Neuron (in vitro differentiated cells): ENCODE data around the gene EDAR.

ENCODE experiments used
- H2AFZ ChIP-seq: one replicate; pipeline ENCODE4 v1.6.1; 2013; ENCODE audit warnings: low read depth, mild to moderate bottlenecking, inconsistent platforms, low read length, moderate library complexity
- H3K27me3 ChIP-seq: one replicate; pipeline ENCODE4 v1.6.1; 2013; ENCODE audit warnings: low read length; ENCODE audit not compliant: insufficient read depth
- H3K36me3 ChIP-seq: one replicate; pipeline ENCODE4 v1.6.1; 2013; ENCODE audit warnings: low read length; ENCODE audit not compliant: insufficient read depth
- H3K4me1 ChIP-seq: one replicate; pipeline ENCODE4 v1.6.1; 2013; ENCODE audit warnings: low read length; ENCODE audit not compliant: insufficient read depth
- H3K4me3 ChIP-seq: 2 replicates; pipeline ENCODE4 v1.5.1; 2013; ENCODE audit warnings: mild to moderate bottlenecking, low read length, moderate library complexity
- H3K9me3 ChIP-seq: one replicate; pipeline ENCODE4 v1.6.1; 2013; ENCODE audit warnings: low read length

Gene EDAR

DNA sequence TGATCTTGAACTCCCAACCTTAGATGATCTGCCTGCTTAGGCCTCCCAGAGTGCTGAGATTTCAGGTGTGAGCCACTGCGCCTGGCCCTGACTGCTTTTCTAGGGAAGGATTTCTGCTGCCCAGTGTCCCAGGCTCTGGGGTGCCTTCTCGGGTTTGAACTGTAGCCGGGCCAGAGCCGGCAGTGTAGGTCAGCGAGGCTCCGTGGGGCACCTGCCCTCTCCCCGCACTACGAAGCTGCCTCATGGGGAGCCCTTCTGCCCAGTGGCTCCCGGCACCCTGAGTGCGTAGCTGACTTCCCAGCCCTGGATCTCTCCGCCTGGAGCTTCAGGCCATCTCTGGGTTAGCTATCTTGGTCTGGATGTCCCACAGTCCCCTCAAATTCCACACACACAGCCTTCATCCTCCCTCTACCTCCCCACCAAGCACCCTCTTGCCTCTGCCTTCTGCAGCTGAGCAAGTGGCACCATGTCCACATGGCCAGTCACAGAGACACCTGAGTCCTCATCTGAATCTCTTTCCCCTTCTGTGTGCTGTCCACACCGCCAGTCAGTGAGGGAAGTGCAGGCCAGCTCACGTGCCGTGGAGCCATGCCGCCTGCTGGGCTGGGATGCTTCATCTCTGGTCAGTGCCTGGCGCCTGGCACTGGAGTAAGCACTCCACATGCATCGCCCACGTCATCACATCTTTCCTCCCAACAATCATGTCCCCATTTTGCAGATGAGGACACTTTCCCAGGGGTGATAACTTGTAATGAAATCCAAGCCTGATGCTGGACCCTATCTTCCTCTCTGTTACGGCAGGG, 69.2 kb downstream of the EDAR start:
- Histone ChIP-seq H3K4me1 (peaks cover 16% of the 10 kb centered on the region), H3K4me3 (no peak overlapping the region), H3K36me3 (no peaks in the 10 kb centered on the region), H3K9me3 (no peaks in the 10 kb centered on the region), H2AFZ (no peak overlapping the region), H3K27me3 (peaks cover 14% of the 10 kb centered on the region)

DNA sequence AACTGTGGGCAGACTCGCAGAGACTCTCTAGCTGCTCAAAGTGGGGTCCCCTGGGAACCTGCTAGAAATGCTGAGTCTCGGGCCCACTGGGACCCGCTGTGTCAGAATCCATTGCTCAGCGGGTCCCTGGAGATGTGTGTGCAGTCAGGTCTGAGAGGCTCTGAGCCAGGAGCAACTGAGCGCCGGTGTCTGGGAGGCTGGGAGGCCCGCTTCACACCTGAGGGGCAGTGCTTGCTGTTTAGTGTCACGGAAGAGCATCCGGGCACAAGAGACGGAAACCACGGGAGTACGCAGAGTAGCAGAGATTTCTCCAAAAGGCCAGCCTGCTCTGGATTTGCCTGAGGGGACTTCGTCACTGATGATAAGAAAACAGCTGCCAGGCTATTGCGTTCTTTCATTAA, 70.1 kb downstream of the EDAR start:
- Histone ChIP-seq H3K36me3 (no peaks in the 10 kb centered on the region), H3K27me3 (peaks cover 14% of the 10 kb centered on the region), H3K9me3 (no peaks in the 10 kb centered on the region), H2AFZ (no peak overlapping the region), H3K4me1 (peaks cover 16% of the 10 kb centered on the region), H3K4me3 (no peak overlapping the region)

GRCh38 chr2:108918156-108918874, 70.7 kb downstream of the EDAR start:
- Histone ChIP-seq H3K27me3 (peaks cover 14% of the 10 kb centered on the region), H3K36me3 (no peaks in the 10 kb centered on the region), H3K4me1 (peaks cover 16% of the 10 kb centered on the region), H3K4me3 (no peak overlapping the region), H2AFZ (no peak overlapping the region), H3K9me3 (no peaks in the 10 kb centered on the region)

DNA sequence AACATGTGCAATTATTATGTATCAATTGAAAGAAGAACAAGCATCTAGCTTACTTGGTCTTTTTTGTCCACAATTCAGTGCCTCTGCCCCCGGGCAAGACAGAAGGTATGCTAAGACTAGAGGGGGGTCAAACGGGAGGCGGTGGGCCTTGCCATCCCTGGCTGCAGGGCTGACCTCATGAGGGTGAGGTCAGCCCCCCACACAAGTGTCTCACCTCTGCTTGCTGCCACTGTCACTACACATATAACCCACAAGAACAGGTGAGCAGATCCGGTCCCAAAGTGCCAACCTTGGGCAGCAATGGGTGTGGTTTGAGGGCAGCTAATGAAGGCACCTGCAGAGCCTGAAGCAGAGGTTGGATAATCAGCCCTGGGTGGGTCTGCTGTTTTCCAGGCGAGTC, 71.5 kb downstream of the EDAR start:
- Histone ChIP-seq H3K4me3 (no peak overlapping the region), H3K36me3 (no peaks in the 10 kb centered on the region), H3K9me3 (no peaks in the 10 kb centered on the region)

DNA sequence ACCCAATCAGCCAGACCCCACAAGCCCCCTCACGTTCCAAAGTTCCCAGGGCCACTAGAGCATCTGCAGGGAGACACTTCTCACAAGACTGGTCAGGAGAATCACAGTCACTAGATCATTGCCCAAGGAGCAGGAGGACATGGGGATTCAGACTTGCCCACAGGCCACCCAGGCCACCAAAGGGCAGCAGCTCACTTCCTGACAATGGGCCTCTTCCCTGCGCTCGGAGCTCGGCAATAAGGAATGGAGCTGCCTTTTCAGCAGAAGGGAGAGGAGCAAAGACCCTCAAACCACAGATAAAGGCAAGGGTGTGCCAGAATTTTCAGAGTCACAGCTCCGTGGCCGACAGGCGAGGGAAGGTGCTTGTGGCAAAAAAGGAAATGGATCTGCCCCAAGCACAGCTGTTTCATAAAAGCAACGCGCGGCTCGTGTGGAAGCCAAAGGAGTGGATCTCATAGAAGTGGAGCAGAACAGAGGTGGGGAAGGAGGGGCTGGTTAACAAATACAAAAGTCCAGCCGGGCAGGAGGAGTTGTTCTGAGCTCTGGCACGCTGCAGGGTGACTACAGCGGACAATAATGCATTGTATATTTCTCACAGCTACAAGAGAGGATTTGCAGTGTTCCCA, 72.1 kb downstream of the EDAR start:
- no peaks in the 10 kb centered on the region for H3K9me3 ChIP-seq
- H2AFZ ChIP-seq: no peak overlapping the region
- peaks cover 4% of the 10 kb centered on the region for H3K27me3 ChIP-seq
- no peak overlapping the region for H3K4me3 ChIP-seq
- H3K4me1 ChIP-seq: peaks cover 16% of the 10 kb centered on the region
- no peaks in the 10 kb centered on the region for H3K36me3 ChIP-seq

More for the DNA sequence above, 71.5 kb downstream of the EDAR start:
- Histone ChIP-seq H2AFZ (no peak overlapping the region), H3K27me3 (peaks cover 9% of the 10 kb centered on the region), H3K4me1 (peaks cover 16% of the 10 kb centered on the region)

DNA sequence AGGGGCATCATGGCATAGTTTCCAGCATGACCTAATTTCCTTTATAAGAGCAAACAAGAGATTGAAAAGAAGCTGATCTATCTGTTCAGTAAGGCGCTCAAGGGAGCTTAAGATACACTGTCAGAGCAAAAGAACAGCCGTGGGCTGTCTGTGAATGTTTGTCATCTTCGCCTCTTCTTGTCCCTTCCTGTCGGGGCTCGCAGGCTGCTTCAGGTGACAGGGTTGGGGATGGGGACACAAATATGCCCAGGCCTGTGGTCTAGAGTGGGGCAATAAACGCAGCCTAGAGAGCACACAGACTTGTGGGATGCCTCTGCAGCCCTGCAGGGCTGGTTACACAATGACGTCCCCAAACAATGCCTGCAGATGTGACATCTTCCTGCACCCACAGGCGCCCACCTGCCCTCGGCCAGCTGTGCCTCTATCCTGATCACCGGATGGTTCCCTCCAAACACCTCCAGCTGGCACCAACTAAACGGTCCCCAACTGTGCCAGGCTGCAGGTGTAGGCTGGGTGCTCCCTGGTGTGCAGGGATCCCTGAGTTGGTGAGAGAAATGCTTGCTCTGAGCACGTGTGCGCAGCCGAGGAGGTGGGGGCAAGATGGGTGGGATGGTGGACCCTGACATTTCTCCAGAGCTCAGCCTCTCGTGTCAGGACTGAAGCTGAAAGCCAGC, 72.8 kb downstream of the EDAR start:
- no peaks in the 10 kb centered on the region for H3K9me3 ChIP-seq
- no peaks in the 10 kb centered on the region for H3K36me3 ChIP-seq
- H3K4me3 ChIP-seq: no peak overlapping the region
- H2AFZ ChIP-seq: no peak overlapping the region
- H3K27me3 ChIP-seq: peaks cover 2% of the 10 kb centered on the region
- peaks cover 16% of the 10 kb centered on the region for H3K4me1 ChIP-seq

- Histone ChIP-seq H3K4me3 (no peak overlapping the region), H2AFZ (no peak overlapping the region), H3K27me3 (no peaks in the 10 kb centered on the region), H3K9me3 (no peaks in the 10 kb centered on the region), H3K36me3 (no peaks in the 10 kb centered on the region), H3K4me1 (peaks cover 12% of the 10 kb centered on the region)
These were observed 76.5 kb downstream of the EDAR start for GRCh38 chr2:108912629-108912902.

- Histone ChIP-seq H3K4me3 (no peak overlapping the region), H3K9me3 (no peaks in the 10 kb centered on the region), H3K4me1 (peaks cover 8% of the 10 kb centered on the region), H3K27me3 (no peaks in the 10 kb centered on the region), H3K36me3 (no peaks in the 10 kb centered on the region), H2AFZ (no peak overlapping the region)
These were observed 77.0 kb downstream of the EDAR start for GRCh38 chr2:108911807-108912628.

DNA sequence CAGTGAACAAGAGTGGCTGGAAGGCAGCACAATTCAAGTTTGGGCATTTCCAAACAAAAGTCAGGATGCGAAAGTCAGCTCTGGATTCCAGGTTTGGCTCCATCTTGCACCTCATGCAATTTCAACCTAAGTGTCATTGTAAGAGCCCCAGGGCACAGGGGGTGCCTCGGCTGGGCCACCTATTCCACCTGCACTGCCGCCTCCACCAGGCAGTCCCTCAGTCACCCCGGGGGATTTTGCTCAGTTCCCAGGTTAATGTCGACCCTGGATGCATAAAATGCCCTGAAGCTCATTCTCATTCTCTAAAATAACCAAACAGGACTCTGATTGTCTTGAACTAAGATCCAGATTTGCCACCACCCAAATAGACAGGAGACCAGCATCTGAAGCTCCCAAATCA, 77.6 kb downstream of the EDAR start:
- Histone ChIP-seq H3K9me3 (no peaks in the 10 kb centered on the region), H3K4me3 (no peak overlapping the region), H3K27me3 (no peaks in the 10 kb centered on the region), H3K4me1 (peaks cover 4% of the 10 kb centered on the region), H3K36me3 (no peaks in the 10 kb centered on the region), H2AFZ (no peak overlapping the region)

DNA sequence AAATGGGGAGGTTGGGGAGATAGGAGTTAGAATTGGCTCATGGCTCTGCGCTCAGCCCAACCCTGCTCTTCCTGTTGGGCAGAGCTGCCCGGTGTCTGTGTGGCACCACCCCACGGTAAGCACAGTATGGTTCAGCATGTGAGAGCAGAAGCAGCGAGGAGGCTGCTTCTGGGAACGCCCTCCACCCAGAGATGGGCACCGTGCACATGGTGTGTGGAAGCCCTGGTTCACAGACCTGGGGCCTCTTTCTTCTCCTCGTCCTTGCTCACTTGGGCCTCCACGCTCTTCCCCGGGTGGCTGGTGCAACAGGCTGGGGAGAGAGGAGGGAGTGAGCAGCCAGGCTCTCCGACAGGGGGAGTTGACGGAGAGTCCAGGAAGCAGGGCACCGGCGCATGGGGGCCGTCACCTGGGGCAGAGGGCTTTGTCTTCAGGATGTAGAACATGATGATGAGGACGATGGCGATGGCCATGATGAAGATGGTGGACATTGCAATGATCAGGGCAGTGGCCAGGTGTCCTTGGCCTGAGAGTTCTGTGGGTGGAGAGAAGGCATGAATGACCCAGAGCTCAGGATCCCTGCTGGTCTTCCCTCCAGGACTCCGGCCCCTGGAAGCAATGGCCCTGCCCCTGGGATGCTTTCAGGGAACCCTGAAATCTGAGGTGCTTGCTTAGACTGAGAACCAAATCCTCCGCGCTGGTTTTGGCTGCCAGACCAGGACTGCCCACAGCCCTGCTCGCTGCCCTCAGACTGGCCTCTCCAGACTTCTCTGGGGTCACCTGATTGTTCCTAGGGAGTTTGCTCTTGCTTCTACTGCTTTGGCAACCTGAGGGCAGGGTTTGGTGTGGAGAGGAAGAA, 78.3 kb downstream of the EDAR start:
- no peaks in the 10 kb centered on the region for H3K27me3 ChIP-seq
- no peak overlapping the region for H3K4me3 ChIP-seq
- H2AFZ ChIP-seq: no peak overlapping the region
- no peaks in the 10 kb centered on the region for H3K9me3 ChIP-seq
- H3K36me3 ChIP-seq: no peaks in the 10 kb centered on the region
- H3K4me1 ChIP-seq: peaks cover 2% of the 10 kb centered on the region

GRCh38 chr2:108910011-108910431, 79.0 kb downstream of the EDAR start:
- Histone ChIP-seq H3K4me1 (peaks cover 2% of the 10 kb centered on the region), H3K27me3 (no peaks in the 10 kb centered on the region), H3K9me3 (no peaks in the 10 kb centered on the region), H3K36me3 (no peaks in the 10 kb centered on the region), H3K4me3 (no peak overlapping the region), H2AFZ (no peak overlapping the region)
